Mucosa of descending colon (tissue), 3 donors: ENCODE data around the gene MAPK13. TPM values are rescaled to one million over a fixed set of nuclear protein-coding genes. Genes with fewer than 3 reads are reported as not detected.
A peak's percentile ranks its signal among the peaks of the same experiment; 100 is the strongest.

Source experiments
- ATAC-seq: fragments of 200-7000 bp; cut with Tn5 transposase; one replicate; pipeline ENCODE4 v1.9.1; 2020; ENCODE audit warnings: mild to moderate bottlenecking, moderate library complexity
- DNase-seq, 3 donors: peaks; one replicate each; pipeline ENCODE4 v3.0.0-alpha.2; 2020
- H3K36me3 ChIP-seq: fragments of 200-600 bp; one replicate; pipeline ENCODE4 v1.8.0; 2021; ENCODE audit warnings: low read depth, mild to moderate bottlenecking
- H3K4me1 ChIP-seq: fragments of 200-600 bp; one replicate; pipeline ENCODE4 v1.8.0; 2021; ENCODE audit warnings: low read depth, mild to moderate bottlenecking
- H3K4me3 ChIP-seq: fragments of 200-600 bp; one replicate; pipeline ENCODE4 v1.8.0; 2021; ENCODE audit warnings: mild to moderate bottlenecking
- H3K9me3 ChIP-seq: fragments of 200-600 bp; one replicate; pipeline ENCODE4 v1.8.0; 2021; ENCODE audit warnings: mild to moderate bottlenecking
- intact Hi-C, 2 donors: fragments of 100-400 bp; cut with DNase I in 1 of 2; cut with micrococcal nuclease in 1 of 2; formaldehyde crosslinking; loops; one replicate each; pipeline versions ENCODE4 v1.11.0 to v1.11.1; 2022; cut with DNase I, micrococcal nuclease
- total RNA-seq, 3 donors: library from RNA; stranded (reverse); fragmentation: NEBNext Ultra II Directional in 2 of 3; extraction: Animal tissue kit (Norgen Biotek cat#: 25700) in 2 of 3; gene quantifications; one replicate each; pipeline versions ENCODE4 v1.2.1 to v1.2.4, GENCODE V29; 2021 to 2023
- TF ChIP-seq, protein P1 (sequence below): fragments of 200-600 bp; IDR thresholded peaks from one replicate; pipeline ENCODE4 v1.8.0; 2022; ENCODE audit warnings: antibody characterized with exemption, mild to moderate bottlenecking
- donor health status: DM: no; HTN: no; CAD: no; lungs with moderate emphysema.
- donor health status: DM: no; HTN: no; CAD: no.
- donor health status: DM: no; HTN: yes; CAD: no.

The MAPK13 gene
- total RNA-seq, 3 donors from 2014 or later: 82.7 to 173 (median 157) TPM

DNA sequence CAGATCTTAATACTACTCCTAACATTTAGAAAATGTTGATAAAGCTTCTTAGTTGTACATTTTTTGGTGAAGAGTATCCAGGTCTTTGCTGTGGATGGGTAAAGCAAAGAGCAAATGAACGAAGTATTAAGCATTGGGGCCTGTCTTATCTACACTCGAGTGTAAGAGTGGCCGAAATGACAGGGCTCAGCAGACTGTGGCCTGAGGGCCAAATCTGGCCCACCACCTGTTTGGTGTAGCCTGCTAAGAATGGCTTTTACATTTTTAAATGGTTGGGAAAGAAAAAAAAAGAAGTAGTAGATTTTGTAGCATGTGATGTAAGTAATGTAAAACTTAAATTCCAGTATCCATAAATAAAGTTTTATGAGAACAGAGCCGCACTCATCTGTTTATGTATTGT is 19.4 kb upstream of the MAPK13 start:
- ATAC-seq (no peak), DNase-seq (no peak)
- Histone ChIP-seq H3K4me1 (peaks cover 21% of the 10 kb centered on the region), H3K9me3 (no peaks in the 10 kb centered on the region), H3K36me3 (no peaks in the 10 kb centered on the region), H3K4me3 (no peak overlapping the region)
- intact Hi-C loops: no loop called here
- TF ChIP-seq, protein P1, sequence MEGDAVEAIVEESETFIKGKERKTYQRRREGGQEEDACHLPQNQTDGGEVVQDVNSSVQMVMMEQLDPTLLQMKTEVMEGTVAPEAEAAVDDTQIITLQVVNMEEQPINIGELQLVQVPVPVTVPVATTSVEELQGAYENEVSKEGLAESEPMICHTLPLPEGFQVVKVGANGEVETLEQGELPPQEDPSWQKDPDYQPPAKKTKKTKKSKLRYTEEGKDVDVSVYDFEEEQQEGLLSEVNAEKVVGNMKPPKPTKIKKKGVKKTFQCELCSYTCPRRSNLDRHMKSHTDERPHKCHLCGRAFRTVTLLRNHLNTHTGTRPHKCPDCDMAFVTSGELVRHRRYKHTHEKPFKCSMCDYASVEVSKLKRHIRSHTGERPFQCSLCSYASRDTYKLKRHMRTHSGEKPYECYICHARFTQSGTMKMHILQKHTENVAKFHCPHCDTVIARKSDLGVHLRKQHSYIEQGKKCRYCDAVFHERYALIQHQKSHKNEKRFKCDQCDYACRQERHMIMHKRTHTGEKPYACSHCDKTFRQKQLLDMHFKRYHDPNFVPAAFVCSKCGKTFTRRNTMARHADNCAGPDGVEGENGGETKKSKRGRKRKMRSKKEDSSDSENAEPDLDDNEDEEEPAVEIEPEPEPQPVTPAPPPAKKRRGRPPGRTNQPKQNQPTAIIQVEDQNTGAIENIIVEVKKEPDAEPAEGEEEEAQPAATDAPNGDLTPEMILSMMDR: no peak

DNA sequence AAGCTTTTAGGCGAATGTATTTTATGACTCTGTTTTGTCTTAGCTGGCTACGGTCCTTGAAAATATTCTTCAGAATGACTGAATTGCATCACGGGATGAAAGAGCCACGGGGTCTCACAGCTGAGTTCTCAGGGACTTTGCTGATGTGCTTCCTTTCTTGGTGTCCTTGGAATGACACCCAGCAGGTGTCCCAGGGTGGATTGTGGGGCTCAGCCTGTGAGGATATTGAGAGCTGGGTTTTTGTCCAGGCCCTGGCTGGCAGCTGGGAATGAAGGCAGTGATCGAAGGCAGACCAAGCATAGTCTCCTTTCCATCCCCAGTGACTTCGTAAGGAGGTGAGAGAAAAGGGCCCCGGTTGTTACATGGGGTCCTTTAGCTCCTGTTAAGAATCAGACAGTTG is 18.8 kb upstream of the MAPK13 start:
- TF ChIP-seq, protein P1: no peak
- Histone ChIP-seq H3K36me3 (no peaks in the 10 kb centered on the region), H3K4me3 (no peak overlapping the region), H3K4me1 (peaks cover 21% of the 10 kb centered on the region), H3K9me3 (no peaks in the 10 kb centered on the region)
- ATAC-seq (no peak), DNase-seq (no peak)
- intact Hi-C loops: no loop called here

DNA sequence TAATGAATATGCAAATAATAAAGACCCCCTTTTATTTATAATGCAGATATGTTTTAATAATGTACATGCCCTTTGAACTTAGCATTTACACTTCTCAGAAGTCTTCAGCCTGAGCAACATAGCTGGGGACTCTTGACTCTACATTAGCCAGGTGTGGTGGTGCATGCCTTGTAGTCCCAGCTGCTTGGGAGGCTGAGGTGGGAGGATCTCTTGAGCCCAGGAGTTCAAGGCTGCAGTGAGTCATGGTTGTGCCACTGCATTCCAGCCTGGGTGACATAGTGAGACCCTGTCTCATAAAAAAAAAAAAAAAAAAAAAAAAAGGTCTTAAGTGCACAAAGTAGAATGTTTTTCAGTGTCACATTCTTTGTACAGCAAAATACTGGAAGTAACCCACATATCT is 17.3 kb upstream of the MAPK13 start:
- intact Hi-C loops: no loop called here
- H3K36me3 ChIP-seq: no peaks in the 10 kb centered on the region
- DNase-seq (no peak), ATAC-seq (no peak)
- H3K4me3 ChIP-seq: no peak overlapping the region
- TF ChIP-seq, protein P1: no peak
- H3K9me3 ChIP-seq: no peaks in the 10 kb centered on the region
- H3K4me1 ChIP-seq: peaks cover 27% of the 10 kb centered on the region

DNA sequence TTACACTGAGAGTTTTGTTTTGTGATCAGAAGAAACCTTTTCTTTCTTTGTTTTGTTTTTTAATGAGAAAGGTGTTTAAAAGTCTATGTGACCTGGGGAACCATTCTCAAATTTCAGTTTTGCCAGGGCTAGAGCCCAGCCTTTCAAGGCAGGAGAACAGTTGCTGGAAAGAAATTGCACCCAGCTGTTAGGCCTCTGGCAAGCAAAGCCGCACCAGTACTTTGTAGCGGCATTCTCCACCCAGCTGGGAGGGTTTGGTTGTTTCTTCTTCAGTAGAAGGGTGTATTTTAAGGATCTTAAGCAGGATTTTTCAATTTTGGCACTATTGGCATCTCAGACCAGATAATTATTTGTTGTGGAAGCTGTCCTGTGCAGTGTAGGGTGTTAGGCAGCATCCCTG is 16.6 kb upstream of the MAPK13 start:
- TF ChIP-seq, protein P1: no peak
- intact Hi-C loops: no loop called here
- Histone ChIP-seq H3K36me3 (no peaks in the 10 kb centered on the region), H3K9me3 (no peaks in the 10 kb centered on the region), H3K4me1 (peaks cover 33% of the 10 kb centered on the region), H3K4me3 (no peak overlapping the region)
- no peak for DNase-seq
- no peak for ATAC-seq

DNA sequence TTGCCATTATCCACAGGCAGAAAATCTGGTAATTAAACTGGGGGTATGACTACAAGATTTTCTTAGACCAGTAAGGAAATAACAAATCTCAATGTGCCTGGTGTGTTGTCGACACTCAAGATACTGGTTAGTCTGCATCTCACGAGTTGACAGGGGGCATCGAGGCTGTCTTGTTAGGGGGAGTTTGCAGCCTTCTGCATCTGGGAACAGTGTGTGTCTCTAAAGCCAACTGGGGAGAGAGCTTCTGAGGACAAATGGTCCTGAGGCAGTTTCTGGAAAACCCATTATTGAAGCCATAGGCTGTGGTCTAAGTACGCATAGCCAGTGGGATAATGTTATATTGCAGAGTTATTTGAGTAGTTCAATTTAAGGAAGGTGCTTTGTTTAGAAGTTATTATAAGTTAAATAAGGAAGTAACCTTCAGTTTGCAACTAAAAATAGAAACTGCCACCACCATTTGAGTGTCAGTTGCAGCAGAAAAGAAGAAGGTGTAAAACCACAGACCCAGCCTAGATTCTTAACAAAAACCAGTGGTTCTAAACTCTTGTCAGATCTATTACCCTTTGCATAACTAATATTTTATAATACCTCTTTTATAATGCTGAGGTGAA is 15.4 kb upstream of the MAPK13 start:
- ATAC-seq: peak; percentile 58
- TF ChIP-seq, protein P1: no peak
- no peaks in the 10 kb centered on the region for H3K9me3 ChIP-seq
- H3K4me1 ChIP-seq: peaks cover 33% of the 10 kb centered on the region
- intact Hi-C loops: no loop called here
- no peak overlapping the region for H3K4me3 ChIP-seq
- no peak for DNase-seq
- H3K36me3 ChIP-seq: no peaks in the 10 kb centered on the region

DNA sequence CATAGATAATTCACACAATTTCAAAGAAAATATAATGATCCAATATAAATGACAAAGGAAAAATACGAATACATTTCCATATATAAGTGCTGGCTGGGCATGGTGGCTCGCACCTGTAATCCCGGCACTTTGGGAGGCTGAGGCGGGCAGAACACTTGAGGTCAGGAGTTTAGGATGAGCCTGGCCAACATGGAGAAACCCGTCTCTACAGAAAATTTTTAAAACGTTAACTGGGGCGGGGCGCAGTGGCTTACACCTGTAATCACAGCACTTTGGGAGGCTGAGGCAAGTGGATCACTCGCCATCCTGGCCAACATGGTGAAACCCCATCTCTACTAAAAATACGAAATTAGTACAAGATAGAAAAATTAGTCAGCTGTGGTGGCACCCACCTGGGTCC is 14.9 kb upstream of the MAPK13 start:
- peaks cover 33% of the 10 kb centered on the region for H3K4me1 ChIP-seq

More for the DNA sequence above, 14.9 kb upstream of the MAPK13 start:
- no peaks in the 10 kb centered on the region for H3K36me3 ChIP-seq
- no peaks in the 10 kb centered on the region for H3K9me3 ChIP-seq
- H3K4me3 ChIP-seq: no peak overlapping the region
- TF ChIP-seq, protein P1: no peak
- intact Hi-C loops: no loop called here
- DNase-seq: no peak
- no peak for ATAC-seq
